Caco-2 (cell line): Measurements from ENCODE around the gene C8G. TPM values are rescaled to one million over a fixed set of nuclear protein-coding genes. Genes with fewer than 3 reads are reported as not detected.

ENCODE experiments used
- BruUV-seq: library from RNA; stranded (reverse); fragments of 400-500 nt; replicated peaks from 2 replicates; lab custom pipeline; 2021; lab: Mats Ljungman, UMichigan
- CTCF ChIA-PET: fragments of 300-600 bp; sonication (Branson Sonifier 250); formaldehyde crosslinking; loops from one replicate; lab custom pipeline; 2022; ENCODE audit warnings: antibody characterized with exemption; lab: Charles Lee
- POLR2A ChIA-PET: fragments of 300-600 bp; sonication (Branson Sonifier 250); formaldehyde crosslinking; loops from one replicate; lab custom pipeline; 2022; ENCODE audit warnings: antibody characterized with exemption; lab: Charles Lee
- DNase-seq, 2 experiments: peaks; one replicate each; pipeline versions ENCODE4 v3.0.0 to v3.0.0-alpha.2; 2020 to 2022
- H3K27me3 ChIP-seq: replicated peaks from 2 replicates; pipeline ENCODE4 v1.6.0; 2011; ENCODE audit warnings: low read length; ENCODE audit not compliant: control insufficient read depth, insufficient read depth
- H3K36me3 ChIP-seq: 2 replicates; pipeline ENCODE4 v1.5.1; 2011; ENCODE audit warnings: low read length; ENCODE audit not compliant: control insufficient read depth, insufficient read depth
- H3K4me1 ChIP-seq: fragments of 250-450 bp; sonication (Bioruptor Pico); 2 replicates; pipeline ENCODE4 v1.5.1; 2020; ENCODE audit warnings: mild to moderate bottlenecking
- H3K4me3 ChIP-seq: 2 replicates; pipeline ENCODE4 v1.5.1; 2011; ENCODE audit warnings: low read depth, mild to moderate bottlenecking, control low read depth, low read length
- H3K9me3 ChIP-seq: fragments of 250-450 bp; sonication (Bioruptor Pico); 2 replicates; pipeline ENCODE4 v1.5.1; 2020; ENCODE audit warnings: mild to moderate bottlenecking, moderate library complexity
- H3K27ac Mint-ChIP-seq: one replicate; pipeline ENCODE4 v1.8.0; 2022; ENCODE audit warnings: mixed read lengths; ENCODE audit not compliant: unreplicated experiment
- H3K27me3 Mint-ChIP-seq: one replicate; pipeline ENCODE4 v1.8.0; 2022; ENCODE audit warnings: mixed read lengths; ENCODE audit not compliant: insufficient read depth, unreplicated experiment
- H3K36me3 Mint-ChIP-seq: one replicate; pipeline ENCODE4 v1.8.0; 2022; ENCODE audit warnings: mild to moderate bottlenecking, mixed read lengths; ENCODE audit not compliant: insufficient read depth, unreplicated experiment
- H3K4me1 Mint-ChIP-seq: one replicate; pipeline ENCODE4 v1.8.0; 2022; ENCODE audit warnings: low read depth, mixed read lengths; ENCODE audit not compliant: unreplicated experiment
- H3K4me3 Mint-ChIP-seq: one replicate; pipeline ENCODE4 v1.8.0; 2022; ENCODE audit warnings: mild to moderate bottlenecking, moderate library complexity, mixed read lengths; ENCODE audit not compliant: unreplicated experiment
- H3K9me3 Mint-ChIP-seq: one replicate; pipeline ENCODE4 v1.8.0; 2022; ENCODE audit warnings: mixed read lengths; ENCODE audit not compliant: unreplicated experiment
- intact Hi-C: fragments of 100-400 bp; cut with micrococcal nuclease; formaldehyde crosslinking; loops from one replicate; pipeline ENCODE4 v1.10.0; 2022; ENCODE audit not compliant: unreplicated experiment
- total RNA-seq: library from RNA; stranded (reverse); gene quantifications from 2 replicates; pipeline ENCODE4 v1.2.3, GENCODE V29; 2022
- TF ChIP-seq, protein P1 (sequence below), 2 experiments: fragments of 200-600 bp in 1 of 2; IDR thresholded peaks; 1 replicate in 1 of 2; 2 replicates in 1 of 2; pipeline versions ENCODE4 v1.5.1 to v1.8.0; 2011 to 2022; ENCODE audit warnings: antibody characterized with exemption in 1 of 2, control low read depth in 1 of 2, inconsistent platforms in 1 of 2, low read depth in 1 of 2, low read length in 1 of 2, mild to moderate bottlenecking in 1 of 2, moderate library complexity in 1 of 2; ENCODE audit not compliant: insufficient read depth in 1 of 2, severe bottlenecking in 1 of 2, unreplicated experiment in 1 of 2

Gene C8G
- total RNA-seq, 1 experiment from 2014 or later, result 0.77 TPM

GRCh38 chr9:136973618-136974617 lies 28.9 kb downstream of the C8G start:
- ChIA-PET POLR2A (no interaction called here), CTCF (interaction anchor here (0.6 to 1.3 kb wide), 2 partner anchors 23 to 56 kb away, joined by 3 read pairs; no protein-coding TSS in a partner anchor)
- intact Hi-C loops, result no loop called here
- no peak overlapping the region for H3K27ac Mint-ChIP-seq
- Histone ChIP-seq H3K4me1 (no peaks in the 10 kb centered on the region), H3K4me3 (no peak overlapping the region), H3K36me3 (no peaks in the 10 kb centered on the region), H3K27me3 (no peaks in the 10 kb centered on the region), H3K9me3 (no peaks in the 10 kb centered on the region)
- TF ChIP-seq, protein P1, sequence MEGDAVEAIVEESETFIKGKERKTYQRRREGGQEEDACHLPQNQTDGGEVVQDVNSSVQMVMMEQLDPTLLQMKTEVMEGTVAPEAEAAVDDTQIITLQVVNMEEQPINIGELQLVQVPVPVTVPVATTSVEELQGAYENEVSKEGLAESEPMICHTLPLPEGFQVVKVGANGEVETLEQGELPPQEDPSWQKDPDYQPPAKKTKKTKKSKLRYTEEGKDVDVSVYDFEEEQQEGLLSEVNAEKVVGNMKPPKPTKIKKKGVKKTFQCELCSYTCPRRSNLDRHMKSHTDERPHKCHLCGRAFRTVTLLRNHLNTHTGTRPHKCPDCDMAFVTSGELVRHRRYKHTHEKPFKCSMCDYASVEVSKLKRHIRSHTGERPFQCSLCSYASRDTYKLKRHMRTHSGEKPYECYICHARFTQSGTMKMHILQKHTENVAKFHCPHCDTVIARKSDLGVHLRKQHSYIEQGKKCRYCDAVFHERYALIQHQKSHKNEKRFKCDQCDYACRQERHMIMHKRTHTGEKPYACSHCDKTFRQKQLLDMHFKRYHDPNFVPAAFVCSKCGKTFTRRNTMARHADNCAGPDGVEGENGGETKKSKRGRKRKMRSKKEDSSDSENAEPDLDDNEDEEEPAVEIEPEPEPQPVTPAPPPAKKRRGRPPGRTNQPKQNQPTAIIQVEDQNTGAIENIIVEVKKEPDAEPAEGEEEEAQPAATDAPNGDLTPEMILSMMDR (IDR thresholded peaks at IDR 0.05; ENCODE audit: insufficient read depth in 1 of 2, low read depth in 1 of 2, low read length in 1 of 2, severe bottlenecking in 1 of 2, unreplicated experiment in 1 of 2), result no peak
- no peaks in the 10 kb centered on the region for H3K4me1 Mint-ChIP-seq
- no peak overlapping the region for H3K4me3 Mint-ChIP-seq
- H3K36me3 Mint-ChIP-seq, result no peaks in the 10 kb centered on the region
- no peaks in the 10 kb centered on the region for H3K27me3 Mint-ChIP-seq
- BruUV-seq, result no TSS peak
- no peaks in the 10 kb centered on the region for H3K9me3 Mint-ChIP-seq
- DNase-seq, result no peak

DNA sequence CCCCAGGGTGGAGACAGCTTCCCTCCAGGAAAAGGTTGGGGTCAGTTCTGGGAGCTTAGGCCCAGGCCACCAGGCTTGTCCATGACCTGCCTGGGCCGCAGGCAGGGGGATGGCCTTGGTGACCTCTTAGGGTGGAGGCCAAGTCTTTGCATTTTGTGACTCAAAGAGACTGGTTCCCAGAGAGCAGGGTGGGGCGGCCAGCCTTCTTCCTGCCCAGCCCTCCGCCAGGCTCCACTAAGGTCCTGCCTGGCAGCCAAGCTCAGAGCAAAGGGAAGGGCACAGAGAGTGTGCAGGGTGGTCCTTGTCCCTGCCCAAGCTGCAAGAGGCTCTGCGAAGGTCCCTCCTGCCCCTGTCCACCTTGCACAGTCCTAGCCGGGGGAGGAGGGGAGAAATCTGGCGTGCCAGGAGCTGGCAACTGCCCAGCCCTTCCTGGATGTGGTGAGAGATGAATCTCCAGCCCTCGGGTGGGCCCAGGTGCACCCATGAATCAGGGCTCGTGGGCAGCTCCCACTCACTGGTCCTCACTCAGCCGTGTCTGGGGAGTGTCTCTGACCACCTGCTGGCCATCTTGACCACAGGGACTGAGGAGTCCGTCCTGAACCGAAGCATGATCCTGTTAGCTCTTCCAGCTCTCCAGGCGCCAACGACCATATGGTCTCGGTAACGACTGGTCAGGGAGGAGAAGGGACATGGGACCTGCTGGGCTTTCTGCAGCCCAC lies 29.9 kb downstream of the C8G start:
- Histone ChIP-seq H3K36me3 (no peaks in the 10 kb centered on the region), H3K4me1 (no peaks in the 10 kb centered on the region), H3K27me3 (no peaks in the 10 kb centered on the region), H3K9me3 (no peaks in the 10 kb centered on the region), H3K4me3 (no peak overlapping the region)
- no peaks in the 10 kb centered on the region for H3K36me3 Mint-ChIP-seq
- H3K27ac Mint-ChIP-seq, result no peak overlapping the region
- H3K4me1 Mint-ChIP-seq, result no peaks in the 10 kb centered on the region
- CTCF ChIA-PET, result interaction anchor here (1.3 kb wide), 1 partner anchor 55 kb away, joined by 3 read pairs; no protein-coding TSS in a partner anchor
- no peak overlapping the region for H3K4me3 Mint-ChIP-seq
- POLR2A ChIA-PET, result interaction anchor here (0.8 kb wide), 1 partner anchor 17 kb away, joined by 4 read pairs; the partner anchor contains the start of gene PAXX
- intact Hi-C loops, result no loop called here
- H3K9me3 Mint-ChIP-seq, result no peaks in the 10 kb centered on the region
- no TSS peak for BruUV-seq
- no peaks in the 10 kb centered on the region for H3K27me3 Mint-ChIP-seq
- DNase-seq, result no peak
- TF ChIP-seq, protein P1 (IDR thresholded peaks at IDR 0.05; ENCODE audit: insufficient read depth in 1 of 2, low read depth in 1 of 2, low read length in 1 of 2, severe bottlenecking in 1 of 2, unreplicated experiment in 1 of 2), result no peak

DNA sequence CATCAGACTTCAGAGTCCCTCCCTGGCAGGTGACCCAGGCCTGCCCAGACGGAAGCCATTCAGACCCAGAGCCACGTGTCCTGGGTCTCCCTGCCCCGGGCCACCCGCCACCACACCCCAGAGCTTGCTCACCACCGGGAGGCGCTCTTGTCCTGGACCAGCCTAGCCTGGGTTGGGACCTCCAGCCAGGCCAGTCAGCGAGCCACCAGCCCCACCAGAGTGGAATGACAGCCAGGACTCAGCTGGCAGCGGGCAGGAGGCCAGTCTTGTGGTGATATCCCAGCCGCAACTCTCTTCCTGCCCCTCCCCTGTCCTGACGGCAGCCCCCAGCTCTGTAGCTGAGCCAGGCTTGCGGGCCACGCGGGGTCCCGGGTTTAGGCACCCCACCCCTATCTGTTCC lies 30.6 kb downstream of the C8G start:
- H3K27me3 Mint-ChIP-seq, result no peaks in the 10 kb centered on the region
- no peak overlapping the region for H3K4me3 Mint-ChIP-seq
- no peak for DNase-seq
- intact Hi-C loops, result no loop called here
- H3K27ac Mint-ChIP-seq, result no peak overlapping the region
- POLR2A ChIA-PET, result interaction anchor here (0.8 kb wide), 1 partner anchor 16 kb away, joined by 4 read pairs; the partner anchor contains the start of gene PAXX
- BruUV-seq, result no TSS peak
- H3K36me3 Mint-ChIP-seq, result no peaks in the 10 kb centered on the region
- Histone ChIP-seq H3K9me3 (no peaks in the 10 kb centered on the region), H3K36me3 (no peaks in the 10 kb centered on the region), H3K27me3 (no peaks in the 10 kb centered on the region), H3K4me1 (no peaks in the 10 kb centered on the region), H3K4me3 (no peak overlapping the region)
- TF ChIP-seq, protein P1 (IDR thresholded peaks at IDR 0.05; ENCODE audit: insufficient read depth in 1 of 2, low read depth in 1 of 2, low read length in 1 of 2, severe bottlenecking in 1 of 2, unreplicated experiment in 1 of 2), result no peak
- H3K9me3 Mint-ChIP-seq, result no peaks in the 10 kb centered on the region
- CTCF ChIA-PET, result no interaction called here
- H3K4me1 Mint-ChIP-seq, result no peaks in the 10 kb centered on the region
